GM12801 (cell line): Measurements from ENCODE around the gene TMEM273.

Experiments used
- CTCF ChIP-seq: IDR thresholded peaks from one replicate; pipeline ENCODE4 v1.5.1; 2011; ENCODE audit warnings: control low read depth; ENCODE audit not compliant: insufficient read length; ENCODE audit errors: extremely low read depth

The TMEM273 gene

DNA sequence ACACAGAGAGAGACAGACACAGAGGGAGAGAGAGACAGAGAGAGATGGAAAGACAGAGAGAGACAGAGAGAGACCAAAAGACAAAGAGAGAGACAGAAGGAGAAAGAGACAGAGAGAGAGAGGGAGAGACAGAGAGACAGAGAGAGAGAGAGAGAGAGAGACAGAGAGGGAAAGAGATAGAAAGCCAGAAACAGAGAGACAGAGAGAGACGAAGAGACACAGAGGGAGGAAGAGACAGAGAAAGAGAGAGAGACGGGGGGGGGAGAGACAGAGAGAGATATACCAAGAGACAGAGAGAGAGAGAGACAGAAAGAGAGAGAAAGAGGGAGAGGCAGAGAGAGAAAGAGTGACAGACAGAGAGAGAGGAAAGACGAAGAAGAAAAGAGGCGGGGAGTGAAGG lies 83.1 kb downstream of the TMEM273 start:
- TF ChIP-seq CTCF, result no peak
